GM19351 (cell line): Measurements from ENCODE around the gene PACRG.
"Not testable (repeated sequence)": the region's sequence is repeated elsewhere in the genome, so short reads cannot be mapped to it uniquely, and the experiment has no call there.

ENCODE experiments used
- ATAC-seq: cut with Tn5 transposase; IDR thresholded peaks from one replicate; pipeline ENCODE4 v1.9.1; 2021; ENCODE audit warnings: mild to moderate bottlenecking, moderate library complexity; ENCODE audit not compliant: unreplicated experiment

The PACRG gene

DNA sequence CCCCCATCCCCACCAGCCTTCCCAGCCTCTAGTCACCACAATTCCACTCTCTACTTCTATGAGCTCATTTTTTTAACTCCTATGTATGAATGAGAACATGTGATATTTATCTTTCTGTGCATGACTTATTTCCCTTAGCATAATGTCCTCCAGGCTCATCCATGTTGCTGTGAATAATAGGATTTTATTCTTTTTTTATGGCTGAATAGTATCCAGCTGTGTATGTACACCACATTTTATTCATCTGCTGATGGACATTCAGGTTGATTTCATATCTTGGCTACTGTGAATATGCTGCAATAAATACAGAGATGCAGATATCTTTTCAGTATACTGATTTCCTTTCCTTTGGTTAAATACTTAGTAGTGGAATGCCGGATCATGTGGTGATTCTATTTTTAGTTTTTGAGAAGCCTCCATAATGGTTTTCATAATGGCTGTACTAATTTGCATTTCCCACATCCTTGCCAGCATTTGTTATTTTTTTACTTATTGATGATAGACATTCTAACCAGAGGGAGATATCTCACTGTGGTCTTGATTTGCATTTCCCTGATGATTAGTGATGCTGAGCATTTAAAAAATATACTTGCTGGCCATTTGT is 194.9 kb downstream of the PACRG start:
- no peak for ATAC-seq

DNA sequence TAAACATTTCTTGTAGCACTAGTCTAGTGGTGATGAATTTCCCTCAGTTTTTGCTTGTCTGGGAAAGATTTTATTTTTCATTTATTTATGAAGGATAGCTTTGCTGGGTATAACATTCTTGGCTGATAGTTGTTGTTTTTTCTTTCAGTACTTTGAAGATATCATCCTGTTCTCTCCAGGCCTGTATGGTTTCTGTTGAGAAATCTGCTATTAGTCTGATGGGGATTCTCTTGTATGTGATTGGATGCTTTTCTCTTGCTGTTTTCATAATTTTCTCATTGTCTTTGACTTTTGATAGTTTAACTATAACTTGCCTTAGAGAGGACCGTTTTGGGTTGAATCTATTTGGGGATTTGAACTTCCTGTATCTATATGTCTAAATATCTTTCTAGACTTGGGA is 207.1 kb downstream of the PACRG start:
- no peak for ATAC-seq

DNA sequence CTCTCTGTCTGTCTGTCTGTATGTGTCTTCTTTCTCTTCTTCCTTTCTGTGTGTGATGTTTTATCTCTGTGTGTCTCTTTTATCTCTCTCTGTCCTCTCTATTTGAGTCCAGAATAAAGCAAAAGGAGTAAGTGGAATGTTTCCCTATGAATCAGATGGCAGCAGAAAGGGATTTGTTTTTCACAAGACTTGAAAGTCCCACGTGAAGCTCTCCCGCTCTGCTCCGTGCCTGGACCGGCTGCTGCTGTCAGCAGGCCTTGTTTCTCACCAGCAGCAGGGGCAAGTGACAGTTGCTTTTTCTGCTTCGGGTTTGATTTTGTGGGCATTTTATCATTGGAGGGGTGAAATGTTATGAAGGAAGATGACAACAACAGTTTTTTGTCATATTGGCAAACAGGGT is 212.7 kb downstream of the PACRG start:
- ATAC-seq: no peak

DNA sequence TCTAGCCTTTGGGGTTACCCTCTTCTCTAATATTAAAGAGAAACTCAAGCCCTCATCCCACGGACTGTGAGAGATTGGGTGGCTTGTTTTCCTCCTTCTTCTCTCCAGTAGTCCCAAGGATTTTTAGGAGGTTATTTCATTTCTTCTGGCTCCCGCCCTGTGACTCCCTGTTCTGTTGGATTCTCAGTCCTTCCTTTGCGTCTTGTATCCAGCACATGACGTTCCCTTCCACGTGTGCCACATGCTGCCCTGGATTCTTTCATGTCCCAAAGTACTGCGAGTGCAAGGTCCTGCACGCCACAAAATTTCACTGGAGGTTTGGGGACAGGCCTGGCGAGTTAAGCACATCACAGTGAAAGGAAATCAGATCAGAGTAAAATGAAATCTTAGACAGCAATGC is 213.4 kb downstream of the PACRG start:
- ATAC-seq: no peak

DNA sequence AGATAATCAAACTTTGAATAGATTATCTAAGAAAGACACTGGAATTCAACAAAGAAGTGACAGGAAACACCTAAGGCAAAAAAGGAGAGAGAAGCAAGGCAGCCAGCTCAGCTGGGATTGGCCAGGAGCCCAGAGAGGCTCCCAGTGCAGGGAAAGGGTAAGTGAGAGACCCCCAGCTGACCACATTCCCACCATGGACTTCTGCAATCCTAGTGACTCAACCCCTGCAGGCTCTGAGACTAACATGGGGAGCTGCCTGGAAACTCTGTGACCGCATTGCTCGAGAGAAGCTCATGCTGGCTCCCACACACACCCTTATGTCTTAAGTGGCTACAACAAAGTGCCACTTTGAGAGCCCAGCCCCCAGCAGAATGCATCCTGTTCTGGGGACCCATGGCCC is 215.1 kb downstream of the PACRG start:
- ATAC-seq: no peak

DNA sequence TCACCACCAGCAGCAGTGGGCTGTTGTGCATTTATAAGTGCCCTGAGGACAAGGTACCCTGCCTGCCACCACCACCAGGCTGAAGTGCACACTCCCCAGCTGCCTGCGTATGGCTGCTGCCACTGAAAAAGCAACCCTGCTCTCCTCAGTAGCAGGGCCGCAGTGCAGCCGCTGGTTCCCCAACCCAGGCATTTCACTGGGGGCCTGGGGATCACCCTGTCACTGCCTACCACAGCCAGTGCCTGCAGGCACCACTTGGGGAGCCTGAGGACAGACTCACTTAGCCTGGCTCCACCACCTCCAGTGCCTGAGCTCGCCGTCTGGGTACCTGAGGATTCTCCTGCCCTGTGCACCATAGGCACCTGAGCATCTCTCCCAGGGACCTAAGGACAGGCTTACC is 215.6 kb downstream of the PACRG start:
- ATAC-seq: no peak

DNA sequence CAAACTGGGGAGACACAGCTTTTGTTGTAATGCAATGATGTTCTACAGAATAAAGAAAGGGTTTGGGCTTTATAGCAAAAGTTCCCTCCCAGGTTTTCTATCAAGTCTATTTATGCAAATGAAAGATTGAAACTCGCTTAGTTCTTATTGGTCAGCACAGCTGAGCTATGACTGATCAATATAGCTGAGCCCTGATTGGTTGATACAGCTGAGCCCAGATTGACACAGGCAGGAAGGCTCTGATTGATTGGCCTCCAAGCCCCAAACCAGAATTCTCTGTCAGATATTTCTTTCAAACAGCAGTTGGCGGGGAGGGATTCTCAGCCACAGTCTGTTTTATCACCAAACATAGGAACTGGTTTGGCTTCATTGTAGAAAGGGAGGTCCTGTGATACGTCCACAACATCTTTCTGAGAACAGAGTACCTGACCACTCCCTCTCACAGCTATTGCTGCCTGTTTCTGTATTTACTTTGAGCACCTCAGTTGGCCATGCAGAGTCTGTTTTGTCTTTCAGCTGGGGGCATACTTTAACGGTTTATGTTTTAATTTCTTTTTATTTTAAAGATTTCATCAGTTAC is 223.5 kb downstream of the PACRG start:
- no peak for ATAC-seq

DNA sequence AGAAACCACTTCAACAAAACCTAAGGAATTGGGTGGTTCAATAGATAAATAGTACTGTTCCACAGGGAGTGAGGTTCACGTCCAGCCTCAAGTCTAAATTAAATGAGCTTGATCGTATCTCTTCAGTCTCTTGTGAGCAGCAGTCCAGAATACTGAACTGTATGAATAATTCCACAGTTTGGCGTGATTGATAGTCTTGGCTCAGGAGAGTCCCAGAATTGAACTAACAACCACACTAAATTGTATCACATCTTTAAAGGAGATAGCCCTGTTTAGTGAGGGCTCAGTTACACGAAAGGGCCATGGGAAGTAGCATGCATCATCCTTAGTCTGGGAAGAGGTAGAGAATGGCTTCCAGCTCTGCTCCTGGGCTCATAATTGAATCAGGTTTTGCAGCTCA is 224.6 kb downstream of the PACRG start:
- no peak for ATAC-seq

DNA sequence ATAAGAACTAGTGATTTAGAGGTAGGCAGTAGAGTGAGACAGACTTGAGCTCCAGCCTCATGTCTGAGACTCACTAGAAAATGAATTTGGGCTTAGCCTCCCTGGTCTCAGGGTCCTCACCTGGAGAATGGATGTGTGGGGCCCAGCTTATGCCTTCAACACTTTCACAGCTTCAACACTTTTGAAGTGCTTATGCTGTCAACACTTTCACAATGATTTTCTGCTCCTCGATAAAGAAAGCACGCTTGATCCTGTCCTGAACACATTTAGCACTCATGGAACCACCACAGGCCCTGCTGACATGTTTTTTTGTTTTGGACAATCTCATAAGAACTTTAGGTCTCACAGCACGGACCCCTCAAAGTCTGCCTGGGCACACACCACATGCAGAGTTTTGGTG is 229.3 kb downstream of the PACRG start:
- no peak for ATAC-seq

DNA sequence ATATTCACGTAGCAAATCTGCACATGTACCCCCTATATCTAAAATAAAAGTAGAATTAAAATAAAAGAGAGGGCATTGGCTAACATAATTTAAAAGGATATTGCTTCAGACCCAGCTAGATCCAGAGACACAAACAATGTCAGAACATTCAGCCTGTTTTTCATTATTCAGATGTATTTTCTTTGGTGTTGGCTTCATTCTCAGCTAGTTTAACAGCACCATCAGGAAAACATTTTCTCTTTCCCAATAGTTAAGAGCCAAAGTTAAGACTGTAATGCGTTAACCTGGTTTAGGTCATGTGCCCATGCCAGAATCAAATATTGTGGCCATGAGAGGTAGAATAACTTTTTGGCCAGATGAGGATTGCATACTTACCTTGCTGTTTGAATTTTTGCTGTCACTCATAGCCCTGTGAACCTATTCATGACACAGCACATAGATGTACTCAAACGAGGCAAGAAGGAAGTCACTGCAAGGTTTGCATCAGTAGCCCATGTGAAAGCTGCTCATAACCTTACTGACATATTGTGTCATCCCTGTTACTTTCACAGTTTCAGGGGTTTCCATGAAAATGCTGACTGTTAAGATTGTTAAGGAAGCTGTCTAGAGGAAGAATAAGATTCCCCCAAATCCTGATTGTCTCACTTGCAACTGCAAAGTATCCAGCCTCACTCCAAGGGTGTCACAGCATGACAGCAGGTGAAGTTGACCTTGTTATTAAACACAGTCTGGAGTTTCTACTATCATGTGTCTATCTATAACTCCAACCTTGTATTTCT is 233.1 kb downstream of the PACRG start:
- ATAC-seq: no peak

DNA sequence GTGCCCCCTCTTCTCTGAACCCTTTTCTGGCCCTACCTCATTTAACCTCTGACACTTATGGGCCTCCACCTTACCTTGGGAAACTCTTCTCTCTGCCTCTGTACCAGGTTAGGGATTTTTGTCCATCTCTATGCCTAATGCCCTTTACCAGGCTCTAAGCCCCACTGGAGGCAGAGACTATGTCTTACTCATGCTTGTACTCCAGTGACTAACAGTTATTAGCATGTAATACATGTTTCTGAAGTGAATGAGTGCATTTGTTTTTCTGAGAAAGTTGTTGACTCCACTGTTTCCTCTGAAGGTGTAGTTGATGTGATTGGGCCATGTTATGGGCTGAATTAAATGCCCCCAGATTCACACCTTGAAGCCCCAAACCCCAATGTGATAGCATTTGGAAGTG is 234.3 kb downstream of the PACRG start:
- no peak for ATAC-seq

DNA sequence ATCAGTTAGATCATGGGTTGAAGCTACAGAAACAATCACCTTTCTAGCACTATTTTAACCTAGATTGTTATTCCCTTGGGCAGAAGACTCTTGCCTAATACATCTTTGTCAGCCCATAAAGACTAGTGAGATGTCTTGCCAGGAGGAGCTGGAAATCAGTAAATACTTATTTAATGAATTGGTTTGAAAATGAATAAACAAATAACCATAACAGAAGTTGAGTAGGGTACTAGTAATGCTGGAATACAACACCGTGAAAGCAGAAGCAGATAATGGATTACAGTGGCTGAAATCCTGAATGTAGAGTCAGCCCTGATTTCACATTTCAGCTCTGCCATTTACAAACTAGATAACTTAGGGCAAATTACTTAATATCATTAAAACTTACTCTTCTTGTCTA is 236.1 kb downstream of the PACRG start:
- ATAC-seq: no peak

DNA sequence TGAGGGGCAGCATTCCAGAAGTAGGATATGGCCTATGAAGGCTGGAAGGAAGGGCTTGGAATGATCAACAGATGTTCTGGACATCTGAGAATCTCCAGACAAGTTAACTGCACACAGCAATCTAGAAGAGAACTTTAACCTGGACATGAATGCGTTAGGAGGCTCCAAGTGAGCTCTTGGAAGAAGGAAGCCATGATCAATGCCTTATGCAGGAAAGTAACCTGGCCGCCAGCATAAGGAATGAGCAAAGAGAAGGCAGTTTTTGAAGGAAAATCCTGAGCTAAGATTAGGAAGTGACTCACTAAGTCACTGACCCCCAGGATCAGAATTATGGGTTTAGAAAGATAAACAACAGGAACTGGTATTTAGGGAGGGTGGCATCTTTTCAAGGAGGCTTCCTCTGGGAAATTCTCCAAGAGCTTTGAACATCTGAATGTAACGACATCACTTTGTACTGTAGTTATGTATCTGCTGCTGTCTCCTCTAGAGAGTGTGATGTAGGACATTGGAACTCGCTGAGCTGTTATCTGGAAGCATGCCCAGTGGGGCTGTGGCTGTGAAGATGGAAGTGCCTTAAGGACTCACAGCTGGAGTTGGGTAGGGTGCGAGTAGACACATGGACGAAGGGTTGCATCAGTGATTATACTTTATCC is 236.8 kb downstream of the PACRG start:
- no peak for ATAC-seq

DNA sequence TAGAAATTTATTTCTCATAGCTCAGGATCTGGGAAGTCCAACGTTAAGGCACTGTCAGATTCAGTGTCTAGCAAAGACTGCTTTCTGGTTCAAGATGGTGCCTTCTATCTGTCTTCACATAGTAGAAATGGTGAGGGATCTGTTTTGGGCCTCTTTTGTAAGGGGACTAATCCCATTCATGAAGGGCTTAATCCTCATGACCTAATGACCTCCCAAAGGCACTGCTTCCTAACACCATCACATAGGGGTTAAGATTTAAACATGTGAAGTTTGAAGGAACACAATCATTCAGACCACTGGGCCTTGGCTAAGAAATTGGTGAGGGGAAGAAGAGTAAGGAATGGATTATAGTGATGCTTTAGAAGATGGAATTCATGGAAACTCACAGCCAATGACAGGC is 237.6 kb downstream of the PACRG start:
- no peak for ATAC-seq

DNA sequence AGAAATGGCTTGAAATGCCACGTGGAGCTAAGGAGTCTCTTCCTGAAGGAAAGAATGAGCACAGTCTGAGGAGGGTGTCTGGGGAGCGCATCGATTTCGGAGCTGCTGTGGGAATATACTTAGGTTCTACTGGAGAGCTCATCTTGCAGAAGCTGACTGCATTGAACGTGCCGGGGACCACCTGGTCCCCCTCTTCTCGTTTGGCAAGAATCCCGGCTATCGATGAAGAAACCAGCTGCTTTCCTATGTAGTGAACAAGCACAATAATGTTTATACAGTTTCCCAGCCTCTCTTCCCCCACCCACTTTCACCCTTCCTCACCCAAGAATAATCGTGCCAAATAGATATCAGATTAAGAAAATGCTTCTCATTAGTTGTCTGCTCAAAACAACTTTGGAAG is 242.5 kb downstream of the PACRG start:
- ATAC-seq: no peak

DNA sequence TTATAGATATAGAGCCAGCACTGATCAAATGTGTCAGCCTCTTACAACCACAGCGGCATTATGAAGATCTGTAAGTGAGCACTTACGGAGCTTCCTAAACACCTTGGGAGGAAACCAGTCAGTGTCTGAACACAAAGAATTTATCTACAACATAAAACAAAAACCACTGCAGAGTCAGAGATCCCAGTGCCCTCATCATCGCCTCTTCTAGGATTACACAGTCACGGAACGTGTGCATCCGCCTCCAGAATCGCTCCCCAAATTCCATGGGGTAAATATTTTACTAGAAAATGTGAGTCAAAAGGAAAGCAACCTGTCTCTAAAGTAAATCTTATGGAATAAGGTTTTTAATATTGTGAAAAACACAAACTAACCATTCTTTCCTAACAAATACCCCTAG is 243.6 kb downstream of the PACRG start:
- no peak for ATAC-seq

DNA sequence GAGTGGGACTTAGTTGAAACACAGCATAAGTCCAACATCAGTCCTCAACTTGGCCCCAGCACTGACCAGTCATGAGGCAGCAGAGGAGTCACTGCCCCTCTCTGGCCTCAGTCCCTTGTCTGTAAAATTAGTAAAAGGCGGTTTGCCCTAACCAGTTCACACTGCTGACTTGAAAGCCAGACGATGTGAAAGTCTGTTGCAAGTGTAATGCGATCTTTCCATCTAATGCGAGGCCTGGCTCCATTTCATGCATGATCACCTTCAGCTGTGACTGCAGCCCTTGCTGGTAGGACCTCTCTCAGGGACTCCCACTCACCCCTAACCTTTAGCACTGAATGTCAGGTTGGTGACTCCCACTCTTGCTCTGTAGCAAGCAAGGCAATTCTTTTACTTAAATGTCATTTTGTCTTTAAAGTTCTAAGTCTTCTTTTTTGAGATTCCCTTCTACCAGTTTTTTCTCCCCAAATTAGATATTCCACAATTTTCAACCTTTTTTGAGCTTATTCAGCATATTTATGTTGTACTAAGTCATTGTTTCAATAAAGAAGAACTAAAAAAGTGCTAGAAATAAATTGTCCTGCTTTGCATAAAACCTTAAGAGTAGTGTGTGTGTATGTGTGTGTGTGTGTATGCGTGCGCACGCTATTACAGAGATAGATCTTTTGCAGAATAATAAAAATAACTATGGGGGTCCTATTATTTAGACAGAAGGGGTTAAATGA is 245.5 kb downstream of the PACRG start:
- ATAC-seq: no peak

DNA sequence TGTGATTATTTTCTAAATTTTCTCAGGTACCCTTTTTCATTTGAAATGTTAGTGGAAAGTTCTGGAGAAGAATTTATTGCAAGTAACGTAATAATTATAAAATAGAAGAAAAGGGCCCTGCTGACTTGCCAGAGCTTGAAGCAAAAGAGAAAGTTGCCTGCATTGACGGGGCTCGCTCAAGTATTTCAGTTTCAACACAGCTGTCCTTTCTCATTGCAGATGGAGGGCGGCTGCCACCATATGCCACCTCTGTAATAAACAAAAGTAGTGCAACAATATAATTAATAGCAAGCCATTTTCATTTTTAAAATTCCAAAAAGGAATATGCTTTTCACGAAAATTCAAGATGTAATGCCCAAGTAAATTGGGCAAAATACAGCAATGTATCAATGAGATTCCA is 246.2 kb downstream of the PACRG start:
- no peak for ATAC-seq

DNA sequence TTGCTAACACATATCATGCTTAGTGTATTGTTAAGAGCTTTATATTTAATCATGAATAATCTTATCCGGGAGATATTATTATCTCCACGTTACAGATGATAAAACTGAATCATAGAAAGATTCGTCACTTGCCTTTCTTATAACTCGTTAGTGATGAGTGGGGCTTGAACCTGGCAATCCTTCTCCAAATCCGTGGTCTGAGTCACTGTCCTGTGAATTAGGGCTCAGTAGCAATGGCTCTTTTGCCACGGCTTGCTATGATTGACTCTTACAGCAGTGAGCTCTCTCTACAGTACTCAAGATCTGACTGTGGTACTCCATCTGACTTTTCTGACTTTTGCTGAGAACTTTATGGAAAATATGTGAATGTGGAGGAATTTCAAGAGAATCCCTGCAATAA is 246.9 kb downstream of the PACRG start:
- no peak for ATAC-seq

DNA sequence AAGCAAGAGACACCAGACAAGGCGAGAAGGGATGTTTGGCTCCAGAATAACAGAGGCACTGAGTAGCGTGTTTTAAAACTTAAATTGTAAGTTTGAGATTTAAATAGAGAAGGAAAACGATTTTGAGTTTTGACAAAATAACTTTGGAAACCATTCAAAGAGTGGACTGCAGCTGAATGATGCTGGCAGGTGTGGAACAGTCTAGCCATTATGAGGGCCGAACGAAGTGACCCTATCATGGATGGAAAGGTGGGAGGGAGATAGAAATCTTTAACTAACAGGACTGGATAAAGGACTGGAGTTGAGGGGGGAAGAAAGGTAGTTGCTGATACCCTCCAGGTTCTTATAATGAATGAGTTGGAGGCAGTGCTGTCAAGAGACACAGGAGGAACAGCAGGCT is 248.4 kb downstream of the PACRG start:
- no peak for ATAC-seq

DNA sequence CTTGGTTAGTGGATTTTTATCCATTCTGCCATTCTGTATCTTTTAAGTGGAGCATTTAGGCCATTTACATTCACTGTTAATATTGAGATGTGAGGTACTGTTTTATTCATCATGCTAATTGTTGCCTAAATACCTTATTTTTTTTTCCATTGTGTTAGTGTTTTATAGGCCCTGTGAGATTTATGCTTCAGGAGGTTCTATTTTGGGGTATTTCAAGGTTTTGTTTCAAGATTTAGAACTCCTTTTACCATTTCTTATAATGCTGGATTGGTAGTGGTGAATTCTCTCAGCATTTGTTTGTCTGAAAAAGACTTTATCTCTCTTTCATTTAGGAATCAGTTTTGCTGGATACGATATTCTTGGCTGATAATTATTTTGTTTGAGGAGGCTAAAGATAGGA is 255.5 kb downstream of the PACRG start:
- not testable (repeated sequence) for ATAC-seq
